Activated CD4-positive, alpha-beta T cell treated with anti-CD3 and anti-CD28 coated beads, Interleukin-2, amount 50 U/mL, for 4 hours (primary cell): Measurements from ENCODE around the gene KAT7.

Experiments used
- DNase-seq, 2 experiments: peaks; one replicate each; pipeline ENCODE4 v3.0.0-alpha.2; 2020

KAT7 gene

GRCh38 chr17:49760932-49761558 is 27.4 kb upstream of the KAT7 start:
- DNase-seq, result no peak

- no peak for DNase-seq
Observed at GRCh38 chr17:49762151-49762941, 26.1 kb upstream of the KAT7 start.

- peak; percentile 96 for DNase-seq
Observed at GRCh38 chr17:49763735-49764558, 24.5 kb upstream of the KAT7 start, which contains the start of gene FAM117A. Gene FAM117A, minus strand, starts transcription at chr17:49764131. Its CDS starts 44 bp downstream, at chr17:49764087.

- DNase-seq, result no peak
Observed at GRCh38 chr17:49764559-49765180, 23.8 kb upstream of the KAT7 start.

- DNase-seq, result no peak
Observed at GRCh38 chr17:49766918-49767530, 21.5 kb upstream of the KAT7 start.

- no peak for DNase-seq
Observed at GRCh38 chr17:49775546-49776260, 12.8 kb upstream of the KAT7 start.

GRCh38 chr17:49776551-49777300 is 11.8 kb upstream of the KAT7 start:
- no peak for DNase-seq

GRCh38 chr17:49777563-49777962 is 10.9 kb upstream of the KAT7 start:
- no peak for DNase-seq

- no peak for DNase-seq
Observed at GRCh38 chr17:49779156-49779738, 9.2 kb upstream of the KAT7 start.

- no peak for DNase-seq
Observed at GRCh38 chr17:49779739-49780231, 8.7 kb upstream of the KAT7 start.

GRCh38 chr17:49783071-49783715 is 5.3 kb upstream of the KAT7 start:
- DNase-seq, result no peak

- DNase-seq, result no peak
Observed at GRCh38 chr17:49783791-49784190, 4.7 kb upstream of the KAT7 start.

GRCh38 chr17:49784636-49785035 is 3.8 kb upstream of the KAT7 start:
- DNase-seq, result no peak

- peak in 1 of 2 experiments; percentile 11 for DNase-seq
Observed at GRCh38 chr17:49787884-49788477, 500 bp upstream of the KAT7 start.

- no peak for DNase-seq
Observed at GRCh38 chr17:49789243-49789578, 730 bp downstream of the KAT7 start.

- no peak for DNase-seq
Observed at GRCh38 chr17:49793309-49793708, 4.8 kb downstream of the KAT7 start.

GRCh38 chr17:49795372-49795771 is 6.9 kb downstream of the KAT7 start:
- no peak for DNase-seq

GRCh38 chr17:49798182-49798581 is 9.7 kb downstream of the KAT7 start:
- no peak for DNase-seq

- DNase-seq, result no peak
Observed at GRCh38 chr17:49798738-49799137, 10.3 kb downstream of the KAT7 start.

GRCh38 chr17:49809056-49809455 is 20.6 kb downstream of the KAT7 start:
- DNase-seq, result no peak
